ENCODE results near the gene ZNF792. TPM values are rescaled to one million over a fixed set of nuclear protein-coding genes. Genes with fewer than 3 reads are reported as not detected.
A peak's percentile ranks its signal among the peaks of the same experiment; 100 is the strongest.

ZNF792 gene
- polyA plus RNA-seq, 1 experiment = 4.0 TPM

- Histone ChIP-seq H3K27me3 (ENCODE audit: control insufficient read depth, insufficient read depth, low read length) (no peaks in the 10 kb centered on the region), H3K9me3 (ENCODE audit: control insufficient read depth, insufficient read depth, low read length) (peaks cover 54% of the 10 kb centered on the region), H3K4me3 (ENCODE audit: low read depth, low read length) (no peak overlapping the region), H3K27ac (ENCODE audit: low read depth, low read length) (no peak overlapping the region)
- CTCF ChIA-PET = interaction anchor here (2.2 kb wide), 1 partner anchor 12 kb away, joined by 14 read pairs; no protein-coding TSS in a partner anchor
- DNase-seq (ENCODE audit: low read depth, low spot score) = peak; percentile 11
- POLR2A ChIA-PET = no interaction called here
- TF ChIP-seq CTCF (IDR thresholded peaks at IDR 0.05; ENCODE audit: low read depth, low read length) = no peak
Observed at GRCh38 chr19:34960103-34960805, 3.8 kb downstream of the ZNF792 start.

GRCh38 chr19:34959021-34959420 is 5.0 kb downstream of the ZNF792 start:
- POLR2A ChIA-PET = no interaction called here
- peaks cover 59% of the 10 kb centered on the region for H3K9me3 ChIP-seq (ENCODE audit: control insufficient read depth, insufficient read depth, low read length)
- no peak overlapping the region for H3K4me3 ChIP-seq (ENCODE audit: low read depth, low read length)
- no peak for TF ChIP-seq CTCF (IDR thresholded peaks at IDR 0.05; ENCODE audit: low read depth, low read length)
- DNase-seq (ENCODE audit: low read depth, low spot score) = no peak
- CTCF ChIA-PET = no interaction called here
- H3K27ac ChIP-seq (ENCODE audit: low read depth, low read length) = no peak overlapping the region
- no peaks in the 10 kb centered on the region for H3K27me3 ChIP-seq (ENCODE audit: control insufficient read depth, insufficient read depth, low read length)

GRCh38 chr19:34957830-34958751 is 5.9 kb downstream of the ZNF792 start:
- no peak overlapping the region for H3K27ac ChIP-seq (ENCODE audit: low read depth, low read length)
- no peak for DNase-seq (ENCODE audit: low read depth, low spot score)
- no peak for TF ChIP-seq CTCF (IDR thresholded peaks at IDR 0.05; ENCODE audit: low read depth, low read length)
- CTCF ChIA-PET = no interaction called here
- H3K4me3 ChIP-seq (ENCODE audit: low read depth, low read length) = no peak overlapping the region
- POLR2A ChIA-PET = no interaction called here
- peaks cover 56% of the 10 kb centered on the region for H3K9me3 ChIP-seq (ENCODE audit: control insufficient read depth, insufficient read depth, low read length)
- H3K27me3 ChIP-seq (ENCODE audit: control insufficient read depth, insufficient read depth, low read length) = no peaks in the 10 kb centered on the region

- POLR2A ChIA-PET = no interaction called here
- TF ChIP-seq CTCF (IDR thresholded peaks at IDR 0.05; ENCODE audit: low read depth, low read length) = no peak
- DNase-seq (ENCODE audit: low read depth, low spot score) = no peak
- no peak overlapping the region for H3K27ac ChIP-seq (ENCODE audit: low read depth, low read length)
- H3K9me3 ChIP-seq (ENCODE audit: control insufficient read depth, insufficient read depth, low read length) = peaks cover 26% of the 10 kb centered on the region
- no peak overlapping the region for H3K4me3 ChIP-seq (ENCODE audit: low read depth, low read length)
- no peaks in the 10 kb centered on the region for H3K27me3 ChIP-seq (ENCODE audit: control insufficient read depth, insufficient read depth, low read length)
- CTCF ChIA-PET = no interaction called here
Observed at GRCh38 chr19:34953092-34953491, 10.9 kb downstream of the ZNF792 start.

Measured in AG04450 (cell line).